Stimulated activated CD4-positive, alpha-beta T cell treated with anti-CD3 and anti-CD28 coated beads, Interleukin-2, amount 100 ng/mL, for 24 hours (primary cell): ENCODE measurements around the gene PPP2CA.
A peak's percentile ranks its signal among the peaks of the same experiment; 100 is the strongest.
"Not testable (repeated sequence)": the region's sequence is repeated elsewhere in the genome, so short reads cannot be mapped to it uniquely, and the experiment has no call there.

Experiments used
- DNase-seq, 2 donors: peaks; one replicate each; pipeline ENCODE4 v3.0.0-alpha.2; 2020

The PPP2CA gene

DNA sequence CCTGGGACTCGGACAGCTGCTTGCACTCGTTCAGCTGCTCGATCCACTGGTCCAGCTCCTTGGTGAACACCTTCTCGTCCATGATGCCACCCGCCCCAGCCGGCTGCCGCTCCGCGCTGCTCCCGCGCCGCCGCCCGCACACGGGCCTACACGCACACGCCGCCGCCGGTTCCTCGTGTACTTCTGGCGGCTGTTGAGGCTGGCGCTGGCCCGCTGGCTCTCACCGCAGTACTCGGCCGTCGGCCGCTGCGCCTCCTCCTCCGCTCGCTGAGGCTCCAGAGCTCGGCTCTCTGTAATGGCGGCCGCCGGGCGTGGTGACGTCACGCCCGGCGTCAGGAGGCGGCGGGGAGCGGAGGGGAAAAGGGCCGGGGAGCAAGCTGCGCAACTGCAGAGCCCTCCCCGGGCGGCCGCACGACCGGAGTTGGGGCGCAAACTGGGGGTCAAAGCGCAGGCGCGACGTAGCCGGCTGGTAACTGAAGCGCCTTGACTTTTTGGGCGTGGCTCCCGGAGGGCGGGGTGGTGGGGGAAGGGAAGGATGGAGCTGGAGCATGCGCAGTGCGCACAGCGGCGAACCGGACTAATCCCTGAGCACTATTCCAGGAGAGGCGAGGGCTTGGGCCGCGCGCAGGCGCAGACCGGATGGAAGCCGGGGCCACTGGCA is at the start of gene PPP2CA:
Gene PPP2CA, minus strand, starts transcription at position 294 of the 661 bp plus-strand sequence. Its CDS starts 212 bp downstream, at position 82.
- peak; percentile 99 for DNase-seq

DNA sequence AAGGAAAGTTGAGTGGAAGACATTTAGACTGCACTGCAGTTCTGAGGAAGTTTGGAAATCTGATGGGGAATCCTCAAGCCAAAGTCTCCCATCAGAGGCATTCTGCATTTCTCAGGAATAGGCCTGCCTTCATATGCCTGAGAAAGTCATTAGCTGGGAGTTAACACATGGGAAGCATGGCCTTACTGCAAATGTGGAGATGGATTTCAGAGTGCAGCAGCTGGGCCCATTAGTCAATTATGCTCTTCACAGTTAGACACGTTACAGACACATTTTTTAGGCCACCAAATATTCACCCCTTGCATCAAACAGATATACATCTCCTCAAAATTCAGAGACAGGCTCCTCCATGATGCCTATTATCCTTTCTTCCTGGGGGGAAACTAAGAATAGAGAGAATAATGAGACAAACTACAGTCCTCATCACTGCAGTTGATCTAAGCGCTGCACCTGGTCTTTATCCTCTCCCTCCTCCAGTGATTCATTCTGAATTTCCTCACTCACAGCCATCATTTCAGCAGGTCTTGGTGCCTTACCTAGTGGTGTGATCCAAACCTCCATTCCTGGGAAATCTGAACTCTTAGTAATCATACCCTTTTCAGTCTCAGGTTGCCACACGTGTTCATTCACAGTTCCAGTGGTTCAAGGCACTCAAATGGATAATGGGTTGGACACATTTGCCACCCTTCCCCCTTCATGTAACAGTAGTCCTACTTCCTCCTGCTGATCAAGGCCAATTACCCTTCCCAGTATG is 47.9 kb upstream of the PPP2CA start:
- DNase-seq, result no peak

- no peak for DNase-seq
These were observed 45.2 kb upstream of the PPP2CA start for GRCh38 chr5:134271059-134271458.

DNA sequence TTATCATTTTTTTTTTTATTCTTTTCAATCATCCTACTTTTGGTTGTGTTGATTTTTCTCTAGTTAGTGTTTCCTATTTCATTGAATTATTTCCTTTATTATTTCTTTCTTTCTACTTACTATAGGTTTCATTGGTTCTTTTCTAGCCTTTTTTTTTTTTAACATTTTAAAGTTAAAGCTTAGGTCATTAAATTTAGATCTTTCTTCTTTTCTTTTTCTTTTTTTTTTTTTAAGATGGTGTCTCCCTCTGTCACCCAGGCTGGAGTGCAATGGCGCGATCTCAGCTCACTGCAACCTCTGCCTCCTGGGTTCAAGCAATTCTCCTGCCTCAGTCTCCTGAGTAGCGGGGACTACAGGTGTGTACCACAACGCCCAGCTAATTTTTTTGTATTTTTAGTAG is 43.0 kb upstream of the PPP2CA start:
- no peak for DNase-seq

- no peak for DNase-seq
These were observed 42.2 kb upstream of the PPP2CA start for GRCh38 chr5:134268019-134268601.

- DNase-seq, result no peak
These were observed 41.6 kb upstream of the PPP2CA start for GRCh38 chr5:134267366-134268018.

DNA sequence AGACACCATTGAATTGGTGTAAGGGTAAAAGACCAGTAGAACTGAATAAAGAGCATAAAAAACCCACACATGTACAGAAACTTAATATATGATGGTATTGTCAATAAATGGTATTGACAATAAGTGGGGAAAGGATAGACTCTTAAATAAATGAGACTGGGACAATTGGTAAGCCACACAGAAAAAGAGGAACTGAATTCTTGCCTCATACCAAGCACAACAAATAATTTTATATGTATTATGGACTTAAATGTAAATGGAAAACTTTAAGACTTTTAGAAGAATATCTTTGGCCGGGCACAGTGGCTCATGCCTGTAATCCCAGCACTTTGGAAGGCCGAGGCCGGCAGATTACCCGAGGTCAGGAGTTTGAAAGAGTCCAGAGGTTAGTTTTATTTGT is 37.9 kb upstream of the PPP2CA start:
- no peak for DNase-seq

DNA sequence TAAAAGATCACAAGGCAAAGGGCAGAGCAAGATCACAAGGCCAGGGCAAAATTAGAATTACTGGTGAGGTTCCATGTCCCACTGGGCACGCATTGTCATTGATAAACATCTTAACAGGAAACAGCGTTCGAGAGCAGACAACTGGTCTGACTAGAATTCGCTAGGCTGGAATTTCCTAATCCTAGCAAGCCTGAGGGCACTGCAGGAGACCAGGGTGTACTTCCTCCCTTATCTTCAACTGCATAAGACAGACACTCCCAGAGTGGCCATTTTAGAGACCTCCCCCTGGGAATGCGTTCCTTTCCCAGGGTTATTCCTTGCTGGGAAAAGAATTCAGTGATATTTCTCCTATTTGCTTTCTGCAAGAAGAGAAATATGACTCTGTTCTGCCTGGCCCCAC is 36.8 kb upstream of the PPP2CA start:
- not testable (repeated sequence) for DNase-seq

DNA sequence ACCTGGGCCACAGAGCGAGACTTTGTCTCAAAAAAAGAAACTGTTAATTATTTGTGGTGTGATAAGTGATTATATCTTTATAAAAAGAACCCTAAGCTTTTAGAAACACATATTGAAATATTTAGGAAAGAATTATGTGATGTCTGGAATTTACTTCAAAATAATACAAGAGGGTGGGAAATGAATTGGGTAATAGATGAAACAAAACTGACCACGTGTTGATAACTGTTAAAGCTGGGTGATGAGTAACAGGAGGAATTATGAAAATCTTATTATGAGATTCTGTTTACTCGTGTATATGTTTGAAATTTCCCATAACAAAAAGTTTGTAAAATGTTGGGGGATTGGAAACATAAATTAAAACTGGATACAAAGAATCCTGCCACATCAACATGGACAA is 33.0 kb upstream of the PPP2CA start:
- DNase-seq, result no peak

- DNase-seq, result no peak
These were observed 31.3 kb upstream of the PPP2CA start for GRCh38 chr5:134257176-134257575.

DNA sequence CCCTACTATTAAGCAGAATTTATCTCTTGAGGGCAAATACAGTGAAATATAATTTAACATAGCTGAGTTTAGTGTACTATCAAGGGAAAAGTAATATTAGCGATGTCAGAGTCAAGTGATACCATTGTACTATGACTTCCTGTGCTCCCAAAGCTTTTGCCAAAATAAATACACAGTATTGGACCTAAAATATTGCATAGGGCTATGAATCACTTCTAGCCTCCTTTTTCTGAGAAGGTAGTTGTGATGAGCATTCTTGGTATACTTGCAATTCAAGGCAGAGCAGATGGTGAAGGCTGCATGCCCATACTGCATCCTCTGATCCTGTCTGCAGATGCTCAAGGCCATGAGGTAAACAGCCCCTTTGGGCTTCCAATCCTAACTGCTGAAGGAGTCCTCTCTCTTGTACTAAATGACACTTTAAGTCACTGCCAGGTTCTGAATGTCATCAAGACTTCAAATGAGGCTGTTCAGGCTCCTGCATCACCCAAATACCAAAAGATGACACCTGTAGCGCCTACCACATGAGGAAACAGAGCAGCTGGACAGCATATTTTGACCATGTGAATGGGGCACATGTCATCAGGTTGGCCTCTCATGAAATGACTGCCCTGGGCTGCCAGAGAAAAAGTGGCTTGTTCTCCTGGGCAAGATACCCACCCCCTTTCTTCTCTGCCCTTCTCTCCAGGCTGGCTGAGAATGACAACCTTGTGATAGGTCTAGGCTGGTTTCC is 29.7 kb upstream of the PPP2CA start:
- DNase-seq, result no peak

DNA sequence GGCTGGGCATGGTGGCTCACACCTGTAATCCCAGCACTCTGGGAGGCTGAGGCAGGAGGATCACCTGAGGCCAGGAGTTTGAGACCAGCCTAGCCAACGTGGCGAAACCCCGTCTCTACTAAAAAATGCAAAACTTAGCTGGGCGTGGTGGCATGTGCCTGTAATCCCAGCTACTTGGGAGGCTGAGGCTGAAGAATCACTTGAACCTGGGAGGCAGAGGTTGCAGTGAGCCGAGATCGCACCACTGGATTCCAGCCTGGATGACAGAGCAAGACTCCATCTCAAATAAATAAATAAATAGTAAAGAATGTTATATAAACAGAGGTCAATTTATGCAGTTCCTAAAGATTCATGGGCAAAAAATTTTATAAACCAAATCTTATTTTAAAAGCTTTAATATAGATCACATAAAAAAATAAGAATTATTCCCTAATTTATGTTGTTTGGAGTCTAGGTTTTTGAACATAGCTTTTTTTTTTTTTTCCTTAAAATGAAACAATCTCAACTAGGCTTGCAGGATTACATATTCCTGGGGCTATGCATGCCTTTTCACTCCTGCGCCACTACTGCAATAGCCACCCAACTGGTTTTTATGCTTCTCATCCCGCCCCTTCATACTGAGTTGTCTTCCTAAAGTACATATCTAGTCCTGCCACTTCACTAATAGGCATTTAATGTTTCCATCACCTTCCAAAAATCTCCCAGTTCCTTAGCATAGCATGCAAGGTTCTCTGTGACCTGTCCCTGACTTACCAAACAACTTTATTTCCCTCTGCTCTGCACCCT is 27.7 kb upstream of the PPP2CA start:
- DNase-seq, result not testable (repeated sequence)

- no peak for DNase-seq
These were observed 26.8 kb upstream of the PPP2CA start for GRCh38 chr5:134252671-134253070.

GRCh38 chr5:134250949-134251348 is 25.1 kb upstream of the PPP2CA start:
- no peak for DNase-seq

DNA sequence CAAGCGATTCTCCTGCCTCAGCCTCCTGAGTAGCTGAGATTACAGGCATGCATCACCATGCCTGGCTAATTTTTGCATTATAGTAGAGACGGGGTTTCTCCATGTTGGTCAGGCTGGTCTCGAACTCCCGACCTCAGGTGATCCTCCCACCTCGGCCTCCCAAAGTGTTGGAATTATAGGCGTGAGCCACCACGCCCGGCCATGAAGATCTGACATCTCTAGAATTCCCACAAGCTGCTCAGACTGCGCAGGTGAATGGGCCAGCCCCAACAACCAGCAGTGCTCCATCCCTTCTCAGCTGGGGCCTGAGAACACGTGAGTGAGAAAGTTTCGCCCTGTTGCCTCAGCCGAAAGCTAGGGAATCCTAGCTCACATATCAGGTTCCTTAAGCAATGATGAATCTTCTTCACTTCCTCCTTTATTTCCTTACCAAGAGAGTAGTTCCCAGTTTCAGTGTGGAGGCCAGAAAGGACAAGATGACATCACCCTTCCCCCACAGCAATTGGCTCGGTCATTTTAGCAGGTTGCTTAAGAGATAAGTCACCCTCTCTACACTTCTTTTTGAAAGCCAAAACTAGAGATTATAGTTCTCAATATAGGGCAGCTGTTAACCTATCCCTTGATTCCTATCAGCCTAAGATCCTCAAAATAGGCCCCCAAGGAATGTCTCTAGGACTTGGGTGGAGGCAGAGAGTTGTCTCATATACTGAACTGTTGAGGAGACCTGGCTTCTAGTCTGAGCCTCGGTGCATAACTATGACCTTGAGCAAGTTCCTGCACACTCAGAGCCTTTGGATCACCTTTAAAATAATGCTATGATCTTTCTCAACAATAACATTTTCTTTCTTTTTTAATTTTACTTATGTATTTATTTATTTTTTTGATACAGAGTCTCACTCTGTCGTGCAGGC is 23.9 kb upstream of the PPP2CA start:
- no peak for DNase-seq

DNA sequence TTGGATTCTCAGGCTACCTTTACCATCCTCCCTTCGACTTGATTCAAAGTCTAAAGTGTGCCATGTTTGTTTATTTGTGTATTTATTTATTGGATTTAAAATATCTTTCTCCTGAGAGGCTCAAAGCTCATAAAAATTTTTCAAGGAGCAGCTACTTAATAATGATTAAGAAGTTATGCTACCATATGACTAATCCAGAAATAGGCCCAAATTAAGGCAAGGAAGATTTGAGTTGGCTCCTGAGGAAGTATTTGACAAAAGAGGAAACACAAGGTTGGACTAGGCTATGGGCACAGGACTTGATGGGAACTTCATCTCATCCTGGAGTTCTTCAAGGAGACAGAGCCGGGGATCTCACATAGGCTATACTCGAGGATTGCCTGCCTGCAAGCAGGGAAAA is 22.4 kb upstream of the PPP2CA start:
- DNase-seq, result no peak

GRCh38 chr5:134247428-134248224 is 21.8 kb upstream of the PPP2CA start:
- DNase-seq, result no peak

- no peak for DNase-seq
These were observed 21.0 kb upstream of the PPP2CA start for GRCh38 chr5:134246771-134247427.

DNA sequence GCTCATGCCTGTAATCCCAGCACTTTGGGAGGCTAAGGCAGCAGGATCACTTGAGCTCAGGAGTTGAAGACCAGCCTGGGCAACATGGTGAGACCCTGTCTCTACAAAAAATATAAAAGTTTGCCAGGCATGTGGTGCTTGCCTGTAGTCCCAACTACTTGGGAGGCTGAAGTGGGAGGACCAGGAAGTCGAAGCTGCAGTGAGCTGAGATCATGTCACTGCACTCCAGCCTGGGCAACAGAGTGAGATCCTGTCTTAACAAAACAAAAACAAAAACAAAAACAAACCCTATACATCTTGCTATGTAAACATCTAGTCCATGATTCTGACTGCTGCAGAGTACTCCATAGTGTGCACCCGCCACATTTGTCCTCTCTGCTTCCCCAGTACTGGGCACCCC is 19.8 kb upstream of the PPP2CA start:
- no peak for DNase-seq
